GM19455 (cell line): ENCODE results near the gene RNF123.
"Not testable (repeated sequence)": the region's sequence is repeated elsewhere in the genome, so short reads cannot be mapped to it uniquely, and the experiment has no call there.

Experiments
- ATAC-seq: cut with Tn5 transposase; IDR thresholded peaks from one replicate; pipeline ENCODE4 v1.9.1; 2021; ENCODE audit not compliant: unreplicated experiment

The RNF123 gene

GRCh38 chr3:49734752-49735151, 45.4 kb downstream of the RNF123 start:
- ATAC-seq, result no peak

- no peak for ATAC-seq
These were observed 48.8 kb downstream of the RNF123 start for GRCh38 chr3:49738067-49738713.

GRCh38 chr3:49740427-49740826, 51.1 kb downstream of the RNF123 start:
- ATAC-seq, result no peak

- ATAC-seq, result no peak
These were observed 56.6 kb downstream of the RNF123 start for GRCh38 chr3:49745986-49746385.

GRCh38 chr3:49747792-49748480, 58.6 kb downstream of the RNF123 start:
- no peak for ATAC-seq

- ATAC-seq, result not testable (repeated sequence)
These were observed 59.5 kb downstream of the RNF123 start for GRCh38 chr3:49748874-49749273.

GRCh38 chr3:49750056-49750455, 60.7 kb downstream of the RNF123 start:
- ATAC-seq, result no peak

GRCh38 chr3:49751501-49751900, 62.1 kb downstream of the RNF123 start:
- no peak for ATAC-seq

- no peak for ATAC-seq
These were observed 65.2 kb downstream of the RNF123 start for GRCh38 chr3:49754536-49754935.

- no peak for ATAC-seq
These were observed 66.7 kb downstream of the RNF123 start for GRCh38 chr3:49756036-49756435.

- no peak for ATAC-seq
These were observed 67.8 kb downstream of the RNF123 start for GRCh38 chr3:49757197-49757596.

GRCh38 chr3:49759226-49759625, 69.9 kb downstream of the RNF123 start:
- ATAC-seq, result no peak

GRCh38 chr3:49761661-49762060, 72.3 kb downstream of the RNF123 start:
- no peak for ATAC-seq

- no peak for ATAC-seq
These were observed 74.6 kb downstream of the RNF123 start for GRCh38 chr3:49763981-49764380.

- ATAC-seq, result no peak
These were observed 80.0 kb downstream of the RNF123 start for GRCh38 chr3:49769286-49769915.

GRCh38 chr3:49769926-49770325, 80.6 kb downstream of the RNF123 start:
- no peak for ATAC-seq
